ENCODE data around the gene PPP6R2.

Gene PPP6R2

GRCh38 chr22:50342651-50343540 is at the start of gene PPP6R2:
Gene PPP6R2 (plus strand): TSS chr22:50343327. CDS start chr22:50393909, 50,582 bp downstream.
- in situ Hi-C loops (cut with HindIII; ENCODE audit: low sequenced_read_pairs), result no loop called here

DNA sequence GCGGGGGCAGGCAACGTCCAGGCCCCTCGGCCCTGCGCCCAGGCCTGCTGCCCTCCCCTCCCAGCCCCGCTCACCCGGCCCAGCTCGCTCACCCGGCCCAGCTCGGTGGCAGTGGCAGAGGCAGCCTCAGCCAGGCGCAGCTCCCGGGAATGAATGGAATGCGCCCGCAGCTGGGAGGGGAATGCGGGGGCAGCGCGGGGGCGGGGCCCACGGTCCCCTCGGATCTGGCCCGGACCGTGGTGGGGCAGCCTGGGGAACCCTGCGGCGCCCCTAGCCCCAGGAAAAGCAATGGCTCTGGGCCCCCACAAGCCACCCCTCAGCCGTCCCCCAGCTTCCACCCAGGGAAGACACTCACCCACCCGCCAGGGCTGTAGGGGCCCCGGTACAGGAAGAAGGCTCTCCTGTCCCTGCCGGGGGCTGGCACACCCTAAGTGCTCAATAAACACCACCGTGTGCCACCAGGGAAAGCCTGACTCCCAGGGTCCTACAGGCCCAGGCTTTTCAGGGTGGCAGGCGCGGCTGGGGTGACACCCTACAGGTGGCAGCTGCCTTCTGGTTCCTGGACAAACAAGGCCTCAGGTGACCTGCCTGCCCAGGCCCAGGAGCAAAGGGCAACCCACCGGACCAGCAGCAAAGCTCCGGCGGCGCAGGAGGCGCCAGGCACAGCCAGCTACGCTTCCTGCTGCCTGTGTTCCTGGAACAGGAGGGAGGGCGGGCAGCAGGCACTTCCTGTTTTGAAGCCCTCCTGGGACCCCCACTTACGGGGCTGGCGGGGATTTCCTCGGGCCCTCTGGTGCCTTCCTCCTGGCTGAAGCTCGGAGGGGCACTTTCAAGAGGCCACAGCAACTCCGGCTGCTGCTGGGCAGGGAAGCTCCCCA is 49.4 kb upstream of the PPP6R2 start:
- in situ Hi-C loops (cut with HindIII; ENCODE audit: low sequenced_read_pairs), result no loop called here

DNA sequence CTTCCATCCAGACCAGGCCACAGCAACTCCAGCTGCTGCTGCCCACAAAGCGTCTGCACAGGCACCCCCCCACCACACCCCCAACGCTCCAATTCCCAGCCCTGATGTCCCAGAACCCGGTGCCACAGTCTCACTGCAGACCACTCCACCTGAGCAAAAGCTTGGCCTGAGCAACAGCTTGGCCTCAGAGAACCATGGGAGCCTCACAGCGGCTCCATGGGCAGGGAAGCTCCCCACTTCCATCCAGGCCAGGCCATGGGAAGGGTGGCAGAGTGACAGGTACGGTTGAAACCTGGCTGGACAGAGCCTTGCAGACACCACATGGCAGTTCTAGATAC is 48.8 kb upstream of the PPP6R2 start:
- in situ Hi-C loops (cut with HindIII; ENCODE audit: low sequenced_read_pairs), result no loop called here

- in situ Hi-C loops (cut with HindIII; ENCODE audit: low sequenced_read_pairs), result no loop called here
These were observed 46.3 kb upstream of the PPP6R2 start for GRCh38 chr22:50296658-50297490.

GRCh38 chr22:50297510-50298265 is 45.4 kb upstream of the PPP6R2 start:
- in situ Hi-C loops (cut with HindIII; ENCODE audit: low sequenced_read_pairs), result no loop called here

GRCh38 chr22:50298266-50298637 is 44.9 kb upstream of the PPP6R2 start:
- in situ Hi-C loops (cut with HindIII; ENCODE audit: low sequenced_read_pairs), result no loop called here

GRCh38 chr22:50298937-50299784 is 44.0 kb upstream of the PPP6R2 start:
- in situ Hi-C loops (cut with HindIII; ENCODE audit: low sequenced_read_pairs), result no loop called here

- in situ Hi-C loops (cut with HindIII; ENCODE audit: low sequenced_read_pairs), result no loop called here
These were observed 43.1 kb upstream of the PPP6R2 start for GRCh38 chr22:50299785-50300619.

DNA sequence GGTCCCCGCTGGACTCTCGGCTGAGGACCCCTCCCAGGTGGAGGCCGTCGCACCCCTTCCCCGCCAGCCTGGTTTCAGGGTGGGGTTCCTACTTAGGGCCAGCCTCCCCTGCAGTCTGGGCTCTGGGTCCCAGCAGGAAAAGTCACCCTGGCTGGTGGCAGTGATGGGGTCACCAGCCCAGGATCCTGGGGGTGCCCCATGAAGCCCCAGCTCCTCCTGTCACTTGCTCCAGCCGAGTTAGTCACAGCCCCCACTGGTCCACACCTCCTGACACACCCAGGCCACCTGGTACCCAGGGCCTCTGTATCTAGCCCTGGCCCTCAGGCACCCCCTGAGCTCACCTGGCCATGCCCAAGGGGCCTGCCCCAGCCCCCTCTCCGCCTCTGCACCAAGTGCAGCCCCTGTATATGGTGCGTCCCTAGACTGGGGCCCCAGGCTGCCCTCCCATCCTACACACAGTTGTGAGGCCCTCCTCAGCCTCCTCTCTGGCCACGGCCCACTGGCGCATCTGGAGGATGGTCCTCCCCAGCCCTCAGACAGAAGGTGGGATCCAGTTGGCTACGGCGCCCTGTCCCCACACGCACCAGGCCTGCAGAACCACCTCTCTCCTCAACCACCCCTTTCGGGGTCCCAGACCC is 42.4 kb upstream of the PPP6R2 start:
- in situ Hi-C loops (cut with HindIII; ENCODE audit: low sequenced_read_pairs), result no loop called here

- in situ Hi-C loops (cut with HindIII; ENCODE audit: low sequenced_read_pairs), result no loop called here
These were observed 41.5 kb upstream of the PPP6R2 start for GRCh38 chr22:50301581-50301991.

GRCh38 chr22:50302041-50302541 is 41.0 kb upstream of the PPP6R2 start:
- in situ Hi-C loops (cut with HindIII; ENCODE audit: low sequenced_read_pairs), result no loop called here

DNA sequence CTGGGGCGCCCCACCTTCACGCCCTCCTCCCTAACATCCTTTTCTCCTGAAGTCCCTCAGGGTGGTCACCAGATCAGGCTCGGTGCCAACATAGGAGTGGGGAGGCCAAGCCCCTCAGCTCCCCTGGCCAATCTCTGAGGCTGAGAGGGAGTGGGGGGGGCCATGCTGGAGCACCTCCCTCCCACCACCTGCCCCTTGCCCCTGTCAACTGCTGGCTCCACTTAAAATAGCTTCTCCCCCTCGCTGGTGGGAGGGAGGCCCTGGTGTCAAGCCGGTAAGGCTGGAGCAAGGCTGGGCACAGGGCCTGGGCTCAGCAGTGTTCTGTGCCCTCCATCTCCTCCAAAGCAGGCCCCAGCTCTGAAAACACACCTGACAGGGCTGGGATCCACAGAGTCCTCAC is 40.6 kb upstream of the PPP6R2 start:
- in situ Hi-C loops (cut with HindIII; ENCODE audit: low sequenced_read_pairs), result no loop called here

- in situ Hi-C loops (cut with HindIII; ENCODE audit: low sequenced_read_pairs), result no loop called here
These were observed 39.6 kb upstream of the PPP6R2 start for GRCh38 chr22:50303515-50303847.

DNA sequence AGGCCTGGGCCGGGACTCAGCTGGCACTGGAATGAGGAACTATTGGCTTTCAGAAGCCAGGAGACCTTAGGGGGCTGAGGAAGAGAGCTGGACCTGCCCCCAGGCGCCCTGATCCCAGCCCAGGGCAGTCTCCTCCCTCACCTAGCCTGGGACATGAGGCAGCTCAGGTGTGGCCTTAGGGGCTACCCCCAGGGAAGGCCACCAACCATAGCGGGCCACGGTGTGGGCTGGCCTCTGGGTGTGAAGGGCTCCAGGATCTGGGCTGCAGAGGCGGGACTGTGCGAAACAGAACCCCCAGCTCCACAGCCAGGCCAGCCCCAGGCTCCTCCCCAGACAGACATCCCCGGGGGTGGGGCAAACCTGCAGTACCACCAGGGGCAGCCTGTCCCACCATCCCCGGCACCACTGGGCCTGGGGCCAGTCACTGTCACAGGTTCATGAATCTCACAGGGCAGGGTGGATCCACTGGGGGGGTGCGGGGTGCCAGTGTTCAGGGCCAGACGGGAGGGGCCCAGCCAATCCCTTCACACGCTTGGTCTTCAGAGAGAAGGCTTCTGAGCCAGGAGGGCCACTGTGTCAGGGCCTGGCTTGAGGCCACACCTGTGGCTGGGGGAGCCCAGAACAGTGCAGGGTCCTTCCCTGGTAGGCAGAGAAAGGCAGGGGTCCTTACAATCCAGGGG is 39.1 kb upstream of the PPP6R2 start:
- in situ Hi-C loops (cut with HindIII; ENCODE audit: low sequenced_read_pairs), result no loop called here

DNA sequence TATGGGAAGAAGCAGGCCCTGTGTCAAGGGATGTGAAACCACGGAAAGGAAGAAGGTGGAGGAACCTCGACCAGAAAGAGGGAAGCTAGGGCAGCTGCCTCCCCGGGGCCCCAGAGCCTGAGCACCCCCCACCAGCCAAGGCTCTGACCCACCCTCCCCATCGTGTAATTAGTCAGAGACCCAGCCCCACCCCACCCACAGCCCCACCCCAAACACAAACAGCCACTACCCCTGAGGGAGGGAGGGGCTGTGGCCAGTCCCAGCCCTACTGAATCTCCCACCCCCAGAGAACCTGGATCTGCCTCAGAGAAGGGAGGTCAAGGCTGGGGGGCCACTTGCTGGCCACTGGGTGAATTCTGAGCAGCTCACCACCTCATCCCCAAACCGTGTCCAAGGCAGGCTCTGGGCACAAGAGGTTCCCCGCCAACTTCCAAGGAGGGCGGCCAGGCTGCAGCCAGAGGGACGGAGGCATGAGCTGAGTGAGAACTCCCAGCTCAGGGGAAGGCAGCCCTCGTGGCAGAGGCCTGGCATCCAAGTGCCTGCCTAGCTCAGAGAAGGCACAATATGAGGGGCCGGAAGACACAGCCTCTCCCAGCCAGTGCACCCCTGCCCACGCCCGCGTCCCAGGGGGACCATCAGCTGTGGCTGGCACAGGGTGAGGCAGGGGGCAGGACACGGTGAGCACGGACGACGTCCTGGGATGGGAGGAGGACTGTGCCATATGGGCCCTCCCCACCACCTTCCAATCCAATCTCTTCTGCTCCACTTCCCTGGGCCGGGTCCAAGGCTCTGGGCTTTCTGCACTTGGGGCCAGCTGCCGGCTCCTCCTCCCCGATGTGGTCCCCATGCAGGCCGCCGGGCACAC is 38.4 kb upstream of the PPP6R2 start:
- in situ Hi-C loops (cut with HindIII; ENCODE audit: low sequenced_read_pairs), result no loop called here

- in situ Hi-C loops (cut with HindIII; ENCODE audit: low sequenced_read_pairs), result no loop called here
These were observed 37.7 kb upstream of the PPP6R2 start for GRCh38 chr22:50305393-50305922.

All from endothelial cell of hepatic sinusoid (primary cell).